NCI-H1436 treated with DMSO at 0.1 percent for 48 hours (cell line): ENCODE data around the gene CCDC106.

ENCODE experiments used
- DNase-seq: peaks from one replicate; lab custom pipeline; 2025; lab: John Stamatoyannopoulos, UW

The CCDC106 gene

DNA sequence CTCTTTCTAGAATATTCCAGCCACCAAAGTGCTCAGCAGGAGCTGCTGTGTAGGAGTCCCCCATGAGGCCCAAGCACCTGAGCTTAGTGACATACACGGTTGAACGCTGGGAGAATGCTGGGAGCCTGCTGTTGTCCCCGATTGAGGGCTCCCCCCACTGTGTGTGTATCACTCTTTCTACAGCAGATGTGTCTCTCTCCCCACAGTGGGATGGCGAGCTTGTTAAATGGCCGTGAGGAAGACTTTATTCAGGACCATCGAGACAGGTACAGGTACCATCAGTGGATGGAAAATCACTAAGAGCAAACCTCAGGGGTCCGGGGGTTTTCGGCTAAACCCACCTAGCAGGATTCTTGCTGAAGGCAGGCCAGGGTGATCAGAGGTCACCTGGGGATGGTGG is 49.7 kb downstream of the CCDC106 start:
- DNase-seq, result no peak

DNA sequence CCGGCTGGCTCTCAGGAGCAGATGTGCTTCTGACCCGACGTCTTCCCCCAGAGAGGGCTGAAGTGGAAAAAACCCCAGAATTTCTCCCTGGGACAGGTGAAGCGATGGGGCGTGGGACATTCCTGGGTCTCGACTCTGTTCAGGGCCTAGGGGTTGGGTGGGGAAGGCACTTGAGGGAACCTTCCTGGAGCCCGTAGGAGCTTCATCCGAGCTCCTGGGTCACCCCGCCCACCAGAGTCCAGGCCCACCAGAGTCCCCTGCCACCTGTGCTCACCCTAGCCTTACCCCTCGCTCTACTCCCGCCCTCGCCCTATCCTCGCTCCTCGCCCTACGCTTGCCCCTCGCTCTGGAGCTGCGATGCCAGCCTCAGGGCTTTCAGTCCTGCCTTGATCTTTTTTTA is 50.2 kb downstream of the CCDC106 start:
- no peak for DNase-seq

DNA sequence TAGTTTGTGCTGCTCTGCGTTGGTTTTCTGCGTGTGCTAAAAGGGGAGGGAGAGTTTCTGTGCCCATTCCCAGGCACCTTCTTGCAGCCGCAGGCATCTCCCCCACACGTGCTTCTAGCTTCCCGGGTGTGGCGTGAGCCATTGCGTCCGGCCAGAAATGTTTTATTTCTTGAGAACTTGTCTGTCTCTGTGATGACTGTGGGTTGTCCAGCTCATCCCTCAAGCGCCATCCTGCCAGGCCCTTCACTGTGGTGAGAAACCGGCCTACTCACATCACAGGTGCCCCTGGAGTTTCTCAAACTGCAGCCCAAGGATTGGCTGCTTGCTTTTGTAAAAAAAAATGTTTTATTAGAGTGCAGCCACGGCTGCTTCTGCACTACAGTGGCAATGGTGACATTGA is 51.2 kb downstream of the CCDC106 start:
- DNase-seq, result no peak

DNA sequence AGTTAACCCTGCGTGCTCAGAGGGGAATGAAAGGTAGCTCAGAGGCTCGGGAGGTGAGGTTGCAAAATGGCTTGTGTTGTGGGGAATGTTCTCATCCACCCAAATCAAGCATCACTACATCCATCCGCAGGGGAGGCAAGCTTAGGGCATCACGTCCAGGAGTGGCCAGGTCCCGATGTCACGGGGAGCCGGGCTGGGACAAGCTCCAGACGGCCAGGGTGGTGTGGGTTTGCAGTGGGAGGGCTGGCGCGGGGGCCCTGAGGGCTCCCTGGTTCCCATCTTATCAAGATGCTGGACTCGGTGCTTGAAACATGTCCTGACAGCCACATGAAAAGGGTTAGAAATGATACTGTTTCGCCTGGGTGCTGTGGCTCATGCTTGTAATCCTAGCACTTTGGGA is 52.8 kb downstream of the CCDC106 start:
- DNase-seq, result no peak

DNA sequence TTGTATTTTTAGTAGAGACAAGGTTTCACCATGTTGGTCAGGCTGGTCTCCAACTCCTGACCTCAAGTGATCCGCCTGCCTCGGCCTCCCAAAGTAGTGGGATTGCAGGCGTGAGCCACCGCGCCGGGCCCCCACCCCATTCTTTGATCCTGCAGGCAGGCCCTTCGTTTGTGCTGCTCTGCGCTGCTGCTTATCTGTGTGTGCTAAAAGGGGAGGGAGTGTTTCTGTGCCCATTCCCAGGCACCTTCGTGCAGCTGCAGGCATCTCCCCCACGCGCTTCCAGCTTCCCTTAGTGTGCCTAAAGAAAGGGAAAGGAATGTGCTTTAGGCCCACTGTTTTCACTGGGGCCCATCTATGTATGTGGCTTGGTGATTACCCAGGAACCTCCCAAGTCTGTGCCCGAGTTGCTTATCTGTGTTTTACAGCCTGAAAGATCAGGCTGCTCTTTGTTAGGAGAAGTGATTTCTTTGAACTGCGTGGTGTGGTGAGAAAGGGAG is 54.2 kb downstream of the CCDC106 start:
- DNase-seq, result no peak
